ENCODE measurements around the gene SDCCAG8. TPM values are rescaled to one million over a fixed set of nuclear protein-coding genes. Genes with fewer than 3 reads are reported as not detected.

The SDCCAG8 gene
- total RNA-seq, 4 donors from 2014 or later, result 30.3 to 131 (median 55.4) TPM

DNA sequence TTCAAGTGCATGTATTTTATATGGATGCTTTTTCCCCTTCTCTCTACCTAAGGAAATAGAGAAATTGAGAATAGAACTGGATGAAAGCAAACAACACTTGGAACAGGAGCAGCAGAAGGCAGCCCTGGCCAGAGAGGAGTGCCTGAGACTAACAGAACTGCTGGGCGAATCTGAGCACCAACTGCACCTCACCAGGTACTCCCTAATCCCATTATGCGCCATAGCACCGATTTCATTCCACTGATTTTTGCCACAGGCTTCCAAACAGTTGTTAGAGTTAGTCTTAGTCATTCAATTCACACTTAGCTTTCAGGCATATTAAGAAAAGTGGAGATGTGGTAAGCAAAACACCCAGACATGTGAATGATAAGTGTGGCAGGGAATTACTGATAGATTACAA is 122.8 kb downstream of the SDCCAG8 start:
- Histone ChIP-seq H3K36me3 (peaks cover 0 to 18% (median 0%) of the 10 kb centered on the region in 3 donors), H3K4me3 (no peak overlapping the region), H3K9me3 (peaks cover 0 to 4% (median 0%) of the 10 kb centered on the region in 4 donors), H3K4me1 (no peaks in the 10 kb centered on the region), H3K27me3 (no peaks in the 10 kb centered on the region), H3K27ac (no peak overlapping the region)
- TF ChIP-seq, protein P1, sequence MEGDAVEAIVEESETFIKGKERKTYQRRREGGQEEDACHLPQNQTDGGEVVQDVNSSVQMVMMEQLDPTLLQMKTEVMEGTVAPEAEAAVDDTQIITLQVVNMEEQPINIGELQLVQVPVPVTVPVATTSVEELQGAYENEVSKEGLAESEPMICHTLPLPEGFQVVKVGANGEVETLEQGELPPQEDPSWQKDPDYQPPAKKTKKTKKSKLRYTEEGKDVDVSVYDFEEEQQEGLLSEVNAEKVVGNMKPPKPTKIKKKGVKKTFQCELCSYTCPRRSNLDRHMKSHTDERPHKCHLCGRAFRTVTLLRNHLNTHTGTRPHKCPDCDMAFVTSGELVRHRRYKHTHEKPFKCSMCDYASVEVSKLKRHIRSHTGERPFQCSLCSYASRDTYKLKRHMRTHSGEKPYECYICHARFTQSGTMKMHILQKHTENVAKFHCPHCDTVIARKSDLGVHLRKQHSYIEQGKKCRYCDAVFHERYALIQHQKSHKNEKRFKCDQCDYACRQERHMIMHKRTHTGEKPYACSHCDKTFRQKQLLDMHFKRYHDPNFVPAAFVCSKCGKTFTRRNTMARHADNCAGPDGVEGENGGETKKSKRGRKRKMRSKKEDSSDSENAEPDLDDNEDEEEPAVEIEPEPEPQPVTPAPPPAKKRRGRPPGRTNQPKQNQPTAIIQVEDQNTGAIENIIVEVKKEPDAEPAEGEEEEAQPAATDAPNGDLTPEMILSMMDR (IDR thresholded peaks at IDR 0.05), result no peak
- no peak for TF ChIP-seq POLR2A (IDR thresholded peaks at IDR 0.05)
- no peak for DNase-seq

DNA sequence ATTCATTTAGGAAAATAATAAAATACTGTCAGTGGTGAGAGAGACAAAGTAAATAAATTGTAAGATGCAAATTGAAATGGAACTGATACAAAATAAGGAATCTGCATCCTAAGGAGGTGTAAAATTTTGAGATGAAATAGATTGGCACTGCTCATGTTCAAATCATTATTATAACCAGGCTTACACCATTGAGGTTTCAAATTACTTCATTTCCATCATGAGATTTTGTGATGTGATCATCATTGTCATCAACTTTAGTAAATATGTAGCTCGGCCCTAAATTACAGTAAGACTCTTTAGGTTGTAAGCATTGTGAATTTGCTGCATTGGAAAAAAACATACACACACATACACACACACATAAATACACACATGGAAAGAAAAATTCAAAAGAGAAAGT is 123.4 kb downstream of the SDCCAG8 start:
- no peak for DNase-seq
- Histone ChIP-seq H3K4me1 (no peaks in the 10 kb centered on the region), H3K27me3 (no peaks in the 10 kb centered on the region), H3K4me3 (no peak overlapping the region), H3K9me3 (peaks cover 0 to 2% (median 0%) of the 10 kb centered on the region in 4 donors), H3K27ac (no peak overlapping the region), H3K36me3 (peaks cover 0 to 18% (median 0%) of the 10 kb centered on the region in 3 donors)
- TF ChIP-seq, protein P1 (IDR thresholded peaks at IDR 0.05), result no peak
- no peak for TF ChIP-seq POLR2A (IDR thresholded peaks at IDR 0.05)

DNA sequence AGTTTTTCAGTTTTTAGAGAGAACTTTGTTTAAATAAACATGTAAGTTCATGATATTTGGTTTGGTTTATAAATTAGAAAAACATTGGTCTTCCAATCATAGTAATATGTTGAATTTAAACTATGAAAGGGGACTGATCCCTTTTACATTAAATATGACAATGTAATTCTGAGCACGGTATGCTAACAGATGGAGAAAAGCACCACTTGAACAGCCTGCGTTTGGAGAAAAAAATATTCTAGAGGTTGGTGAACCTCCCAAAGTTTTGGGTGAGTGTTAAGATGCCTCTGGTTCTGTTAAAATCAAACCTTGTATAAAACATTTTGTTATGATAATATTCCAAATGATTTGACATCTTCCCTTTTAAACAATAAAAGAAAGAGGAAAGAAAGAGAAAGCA is 123.9 kb downstream of the SDCCAG8 start:
- Histone ChIP-seq H3K4me3 (no peak overlapping the region), H3K4me1 (no peaks in the 10 kb centered on the region), H3K27me3 (no peaks in the 10 kb centered on the region), H3K9me3 (no peaks in the 10 kb centered on the region), H3K27ac (no peak overlapping the region), H3K36me3 (peaks cover 0 to 18% (median 0%) of the 10 kb centered on the region in 3 donors)
- DNase-seq, result no peak
- TF ChIP-seq, protein P1 (IDR thresholded peaks at IDR 0.05), result no peak
- TF ChIP-seq POLR2A (IDR thresholded peaks at IDR 0.05), result no peak

DNA sequence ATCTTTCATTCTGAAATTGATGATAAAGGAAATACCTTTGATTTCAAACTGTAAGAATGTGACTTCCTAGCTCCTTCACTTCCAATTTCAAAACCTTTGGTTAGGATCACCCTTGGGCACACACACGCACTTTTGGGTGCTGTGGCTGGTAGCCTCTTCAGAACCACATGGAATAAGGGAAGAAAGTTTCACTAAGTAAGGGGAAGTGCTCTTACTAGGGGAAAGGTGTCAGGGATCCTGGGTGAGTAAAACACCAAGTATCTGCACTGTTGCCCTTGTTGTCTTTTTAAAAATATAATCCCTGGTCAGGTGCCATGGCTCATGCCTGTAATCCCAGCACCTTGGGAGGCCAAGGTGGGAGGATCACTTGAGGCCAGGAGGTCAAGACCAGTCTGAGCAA is 132.4 kb downstream of the SDCCAG8 start:
- H3K4me1 ChIP-seq, result no peaks in the 10 kb centered on the region
- H3K4me3 ChIP-seq, result no peak overlapping the region
- DNase-seq, result no peak
- no peaks in the 10 kb centered on the region for H3K9me3 ChIP-seq
- H3K27ac ChIP-seq, result no peak overlapping the region
- no peaks in the 10 kb centered on the region for H3K36me3 ChIP-seq
- no peaks in the 10 kb centered on the region for H3K27me3 ChIP-seq
- TF ChIP-seq, protein P1 (IDR thresholded peaks at IDR 0.05), result no peak
- TF ChIP-seq POLR2A (IDR thresholded peaks at IDR 0.05), result no peak

DNA sequence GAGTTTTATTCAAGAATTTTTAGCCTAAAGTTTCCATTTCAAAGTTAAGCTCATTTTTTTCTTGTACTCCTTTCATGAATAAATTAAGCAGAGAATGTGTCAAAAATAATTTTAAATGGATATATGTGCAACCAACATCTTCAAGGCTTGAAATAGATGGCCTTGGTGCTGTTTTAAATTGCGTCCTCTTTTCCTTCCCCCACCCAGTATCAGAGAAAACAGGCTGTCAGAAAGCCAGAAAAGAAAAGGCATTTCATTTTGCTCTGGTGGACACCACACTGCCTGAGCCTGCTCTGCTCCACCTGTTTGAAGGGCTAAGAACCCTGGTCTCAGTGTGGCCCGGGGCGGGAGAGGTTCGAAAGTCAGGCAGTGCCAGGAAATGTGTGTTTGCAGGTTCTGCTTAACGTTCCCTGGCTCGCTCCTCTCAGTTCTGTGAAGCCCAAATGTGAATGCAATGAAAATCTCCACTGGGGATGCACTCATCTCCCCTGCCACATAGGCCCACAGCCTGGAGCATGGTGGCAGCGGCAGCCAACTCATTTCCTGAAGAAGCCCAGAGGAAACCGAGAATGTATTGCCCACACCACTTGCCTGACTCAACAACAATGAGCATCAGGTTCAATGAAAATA is 134.4 kb downstream of the SDCCAG8 start:
- TF ChIP-seq POLR2A (IDR thresholded peaks at IDR 0.05), result no peak
- TF ChIP-seq, protein P1 (IDR thresholded peaks at IDR 0.05), result no peak
- no peak overlapping the region for H3K4me3 ChIP-seq
- H3K9me3 ChIP-seq, result no peaks in the 10 kb centered on the region
- no peak overlapping the region for H3K27ac ChIP-seq
- DNase-seq, result no peak
- no peaks in the 10 kb centered on the region for H3K36me3 ChIP-seq
- no peaks in the 10 kb centered on the region for H3K27me3 ChIP-seq
- no peaks in the 10 kb centered on the region for H3K4me1 ChIP-seq

Measured in Peyer's patch (tissue), 4 donors.